DOHH2 (cell line): ENCODE data around the gene IFNL4.

Source experiments
- EZH2phosphoT487 ChIP-seq: fragments of 200-600 bp; sonication (generic); IDR thresholded peaks from 2 replicates; pipeline ENCODE4 v1.6.1; 2017; ENCODE audit warnings: borderline replicate concordance, mild to moderate bottlenecking, antibody characterized with exemption, low read length, moderate library complexity, mixed read lengths
- TF ChIP-seq, protein P1 (sequence below): fragments of 200-600 bp; sonication (generic); IDR thresholded peaks from one replicate; pipeline ENCODE4 v1.5.1; 2014; ENCODE audit warnings: antibody characterized with exemption, mild to moderate bottlenecking, low read depth, low read length; ENCODE audit not compliant: poor library complexity, severe bottlenecking

DNA sequence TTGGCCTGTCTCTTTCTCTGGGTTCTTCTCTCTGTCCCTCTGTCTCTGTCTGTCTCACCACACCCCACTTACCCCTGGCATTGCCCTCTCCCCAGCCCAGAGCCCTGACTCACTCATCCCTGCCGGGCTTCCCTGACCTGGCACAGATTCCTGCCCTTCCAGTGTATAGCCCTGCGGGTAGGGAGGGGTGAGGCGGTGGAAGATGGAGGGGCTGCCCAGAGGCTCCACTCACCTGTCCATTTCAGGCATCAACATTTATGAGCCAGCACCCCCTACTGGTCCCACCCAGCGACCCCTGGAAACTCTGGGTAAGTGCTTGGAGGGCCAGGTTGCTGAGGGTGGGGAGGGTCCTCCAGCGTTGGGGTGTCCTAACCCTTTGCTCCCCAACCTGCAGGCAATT lies 50.8 kb downstream of the IFNL4 start:
- TF ChIP-seq, protein P1, sequence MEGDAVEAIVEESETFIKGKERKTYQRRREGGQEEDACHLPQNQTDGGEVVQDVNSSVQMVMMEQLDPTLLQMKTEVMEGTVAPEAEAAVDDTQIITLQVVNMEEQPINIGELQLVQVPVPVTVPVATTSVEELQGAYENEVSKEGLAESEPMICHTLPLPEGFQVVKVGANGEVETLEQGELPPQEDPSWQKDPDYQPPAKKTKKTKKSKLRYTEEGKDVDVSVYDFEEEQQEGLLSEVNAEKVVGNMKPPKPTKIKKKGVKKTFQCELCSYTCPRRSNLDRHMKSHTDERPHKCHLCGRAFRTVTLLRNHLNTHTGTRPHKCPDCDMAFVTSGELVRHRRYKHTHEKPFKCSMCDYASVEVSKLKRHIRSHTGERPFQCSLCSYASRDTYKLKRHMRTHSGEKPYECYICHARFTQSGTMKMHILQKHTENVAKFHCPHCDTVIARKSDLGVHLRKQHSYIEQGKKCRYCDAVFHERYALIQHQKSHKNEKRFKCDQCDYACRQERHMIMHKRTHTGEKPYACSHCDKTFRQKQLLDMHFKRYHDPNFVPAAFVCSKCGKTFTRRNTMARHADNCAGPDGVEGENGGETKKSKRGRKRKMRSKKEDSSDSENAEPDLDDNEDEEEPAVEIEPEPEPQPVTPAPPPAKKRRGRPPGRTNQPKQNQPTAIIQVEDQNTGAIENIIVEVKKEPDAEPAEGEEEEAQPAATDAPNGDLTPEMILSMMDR = no peak
- no peak for TF ChIP-seq EZH2phosphoT487
